HepG2 (cell line): ENCODE results near the gene LOXL3. TPM values are rescaled to one million over a fixed set of nuclear protein-coding genes. Genes with fewer than 3 reads are reported as not detected.

ENCODE experiments used
- DMAP1 ChIP-seq: IDR thresholded peaks from 2 replicates; pipeline ENCODE4 v1.6.1; 2016
- KLF16 ChIP-seq, 2 experiments: sonication (generic) in 1 of 2; formaldehyde crosslinking in 1 of 2; IDR thresholded peaks; 2 replicates each; pipeline versions ENCODE4 v1.6.1 to v1.8.0; 2016 to 2023; ENCODE audit warnings: missing genetic modification reagents in 2 of 2, missing compliant biosample characterization in 1 of 2
- NCOR1 ChIP-seq: fragments of 200-600 bp; sonication (generic); IDR thresholded peaks from 2 replicates; pipeline ENCODE4 v1.7.0; 2017; ENCODE audit warnings: antibody characterized with exemption, low read length, borderline replicate concordance
- PAWR ChIP-seq: sonication (generic); formaldehyde crosslinking; IDR thresholded peaks from 2 replicates; pipeline ENCODE4 v1.4.0; 2020; ENCODE audit warnings: missing genetic modification reagents, mild to moderate bottlenecking, borderline replicate concordance
- RAD51 ChIP-seq: fragments of 450-650 bp; IDR thresholded peaks from 2 replicates; pipeline ENCODE4 v1.6.1; 2016; ENCODE audit warnings: borderline replicate concordance
- SP140L ChIP-seq: sonication (generic); formaldehyde crosslinking; IDR thresholded peaks from 2 replicates; pipeline ENCODE4 v1.4.0; 2020; ENCODE audit warnings: missing genetic modification reagents, borderline replicate concordance
- ZFAT ChIP-seq: sonication (generic); formaldehyde crosslinking; conservative IDR thresholded peaks from 2 replicates; pipeline ENCODE4 v1.8.1; 2023; ENCODE audit warnings: missing genetic modification reagents, inconsistent platforms
- ZFP41 ChIP-seq: sonication (generic); formaldehyde crosslinking; IDR thresholded peaks from 2 replicates; pipeline ENCODE4 v1.4.0; 2020; ENCODE audit warnings: mild to moderate bottlenecking, missing genetic modification reagents, borderline replicate concordance
- ZFY ChIP-seq: sonication (generic); formaldehyde crosslinking; IDR thresholded peaks from 2 replicates; pipeline ENCODE4 v1.4.0; 2020; ENCODE audit warnings: missing genetic modification reagents
- ZNF557 ChIP-seq: sonication (generic); formaldehyde crosslinking; IDR thresholded peaks from 2 replicates; pipeline ENCODE4 v1.4.0; 2020; ENCODE audit warnings: missing genetic modification reagents
- ZNF773 ChIP-seq: sonication (generic); formaldehyde crosslinking; IDR thresholded peaks from 2 replicates; pipeline ENCODE4 v1.4.0; 2020; ENCODE audit warnings: missing genetic modification reagents, borderline replicate concordance
- ZNF850 ChIP-seq: sonication (generic); formaldehyde crosslinking; conservative IDR thresholded peaks from 2 replicates; pipeline ENCODE4 v1.9.0; 2021; ENCODE audit warnings: mild to moderate bottlenecking, missing genetic modification reagents
- polyA plus RNA-seq, 8 experiments: library from polyadenylated mRNA; depleted of rRNA in 3 of 8; stranded (reverse) in 7 of 8; unstranded in 1 of 8; fragments of >200 nt; fragmentation: Illumina TruSeq in 4 of 8; extraction: Trizol in 4 of 8; gene quantifications; 2 replicates each; pipeline versions ENCODE4 v1.2.1 to v1.2.3, GENCODE V29; 2011 to 2016; ENCODE audit warnings: low read depth in 4 of 8, missing spikeins in 1 of 8, mixed read lengths in 1 of 8; ENCODE audit not compliant: insufficient read depth in 1 of 8
- total RNA-seq, 5 experiments: library from RNA; depleted of rRNA; stranded (reverse); fragments of >200 nt; fragmentation: Illumina TruSeq; extraction: Trizol; gene quantifications; 2 replicates each; pipeline ENCODE4 v1.2.3, GENCODE V29; 2016; ENCODE audit warnings: low read depth in 1 of 5
- TF ChIP-seq, protein P1 (sequence below): sonication (generic); formaldehyde crosslinking; IDR thresholded peaks from 2 replicates; pipeline ENCODE4 v1.4.0; 2020; ENCODE audit warnings: missing genetic modification reagents, borderline replicate concordance
- TF ChIP-seq, protein P2 (sequence below): sonication (generic); formaldehyde crosslinking; IDR thresholded peaks from 2 replicates; pipeline ENCODE4 v1.4.0; 2020; ENCODE audit warnings: mild to moderate bottlenecking, missing genetic modification reagents
- TF ChIP-seq, protein P3 (sequence below): sonication (generic); formaldehyde crosslinking; IDR thresholded peaks from 2 replicates; pipeline ENCODE4 v1.5.0; 2020; ENCODE audit warnings: mild to moderate bottlenecking, missing genetic modification reagents
- TF ChIP-seq, protein P4 (sequence below): sonication (generic); formaldehyde crosslinking; IDR thresholded peaks from 2 replicates; pipeline ENCODE4 v1.4.0; 2020; ENCODE audit warnings: low read depth, mild to moderate bottlenecking, missing genetic modification reagents
- TF ChIP-seq, protein P5 (sequence below): sonication (generic); formaldehyde crosslinking; IDR thresholded peaks from 2 replicates; pipeline ENCODE4 v1.8.0; 2022; ENCODE audit warnings: missing genetic modification reagents, mild to moderate bottlenecking, moderate library complexity, borderline replicate concordance

LOXL3 gene
- total and polyA plus RNA-seq, 2 of the 13 experiments (the other 11 are each of a cell fraction or from before 2014, with no cell fraction given), result 0.55 to 6.5 TPM

DNA sequence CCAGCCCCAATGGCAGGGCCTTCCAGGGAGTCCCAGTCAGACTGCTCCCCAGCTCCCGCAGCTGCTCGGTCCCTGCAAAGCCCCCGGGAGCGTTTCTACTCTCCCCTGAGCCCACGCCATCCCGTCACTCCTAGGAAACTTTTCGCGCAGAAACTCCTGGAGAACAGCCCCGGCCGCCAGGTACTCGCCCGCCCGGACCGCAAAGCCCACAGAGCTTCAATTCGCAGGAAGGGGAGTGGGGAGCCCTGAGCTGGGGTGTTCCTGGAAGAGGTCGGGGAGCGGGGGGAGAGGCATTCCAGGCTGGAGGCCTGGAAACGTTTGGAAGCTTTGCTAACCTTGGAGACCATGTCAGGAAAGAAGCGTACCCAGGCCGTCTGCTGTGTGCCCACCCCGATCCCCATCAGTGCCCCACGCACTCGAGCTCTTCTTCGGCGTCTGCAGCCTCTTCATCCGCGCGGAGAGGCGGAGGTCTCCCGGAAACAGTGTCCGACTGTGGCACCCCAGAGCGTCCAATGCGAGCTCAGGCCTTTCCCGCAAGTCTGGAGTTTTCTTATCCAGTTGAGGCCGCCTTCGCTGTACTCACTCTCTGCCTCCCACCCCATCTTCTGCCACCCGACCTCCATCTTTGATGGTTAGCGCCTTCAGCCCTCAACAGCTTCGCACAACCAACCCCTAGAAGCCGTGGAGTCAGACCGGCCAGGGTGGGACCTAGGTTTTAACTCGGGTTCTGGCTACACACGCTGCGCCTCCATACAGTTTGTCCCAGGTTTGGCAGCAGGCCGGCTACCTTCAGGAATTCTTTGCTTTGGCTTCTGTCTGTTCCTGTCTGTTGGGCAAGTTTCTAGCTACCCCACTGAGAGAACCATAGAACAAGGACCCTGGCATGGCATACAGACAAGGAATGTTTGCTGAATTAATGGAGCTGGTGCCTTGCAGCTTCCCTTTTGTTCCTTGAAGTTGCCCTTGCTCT lies 50.0 kb downstream of the LOXL3 start (continued):
- TF ChIP-seq, protein P1, sequence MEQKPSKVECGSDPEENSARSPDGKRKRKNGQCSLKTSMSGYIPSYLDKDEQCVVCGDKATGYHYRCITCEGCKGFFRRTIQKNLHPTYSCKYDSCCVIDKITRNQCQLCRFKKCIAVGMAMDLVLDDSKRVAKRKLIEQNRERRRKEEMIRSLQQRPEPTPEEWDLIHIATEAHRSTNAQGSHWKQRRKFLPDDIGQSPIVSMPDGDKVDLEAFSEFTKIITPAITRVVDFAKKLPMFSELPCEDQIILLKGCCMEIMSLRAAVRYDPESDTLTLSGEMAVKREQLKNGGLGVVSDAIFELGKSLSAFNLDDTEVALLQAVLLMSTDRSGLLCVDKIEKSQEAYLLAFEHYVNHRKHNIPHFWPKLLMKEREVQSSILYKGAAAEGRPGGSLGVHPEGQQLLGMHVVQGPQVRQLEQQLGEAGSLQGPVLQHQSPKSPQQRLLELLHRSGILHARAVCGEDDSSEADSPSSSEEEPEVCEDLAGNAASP (CRISPR knock-in tag), result no peak
- TF ChIP-seq PAWR (CRISPR knock-in tag) (no peak), ZNF773 (no peak), ZNF557 (CRISPR knock-in tag) (0 out of 2 replicates have a peak, but pooled peaks have one; percentile 2), ZNF850 (CRISPR knock-in tag) (no peak), ZFP41 (CRISPR knock-in tag) (no peak), KLF16 (CRISPR knock-in tag; IDR thresholded peaks at IDR 0.05) (0 out of 4 replicates have a peak, but pooled peaks of 1 of the 2 experiments have one; percentile 10), SP140L (no peak), NCOR1 (no peak), RAD51 (no peak), DMAP1 (CRISPR knock-in tag) (0 out of 2 replicates have a peak, but pooled peaks have one; percentile 0), ZFY (CRISPR knock-in tag) (peak; percentile 5; the same call in 1 of the 2 replicates), ZFAT (CRISPR knock-in tag) (peak; percentile 27; the same call in 1 of the 2 replicates)
- TF ChIP-seq, protein P2, sequence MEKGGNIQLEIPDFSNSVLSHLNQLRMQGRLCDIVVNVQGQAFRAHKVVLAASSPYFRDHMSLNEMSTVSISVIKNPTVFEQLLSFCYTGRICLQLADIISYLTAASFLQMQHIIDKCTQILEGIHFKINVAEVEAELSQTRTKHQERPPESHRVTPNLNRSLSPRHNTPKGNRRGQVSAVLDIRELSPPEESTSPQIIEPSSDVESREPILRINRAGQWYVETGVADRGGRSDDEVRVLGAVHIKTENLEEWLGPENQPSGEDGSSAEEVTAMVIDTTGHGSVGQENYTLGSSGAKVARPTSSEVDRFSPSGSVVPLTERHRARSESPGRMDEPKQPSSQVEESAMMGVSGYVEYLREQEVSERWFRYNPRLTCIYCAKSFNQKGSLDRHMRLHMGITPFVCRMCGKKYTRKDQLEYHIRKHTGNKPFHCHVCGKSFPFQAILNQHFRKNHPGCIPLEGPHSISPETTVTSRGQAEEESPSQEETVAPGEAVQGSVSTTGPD, result no peak
- TF ChIP-seq, protein P3, sequence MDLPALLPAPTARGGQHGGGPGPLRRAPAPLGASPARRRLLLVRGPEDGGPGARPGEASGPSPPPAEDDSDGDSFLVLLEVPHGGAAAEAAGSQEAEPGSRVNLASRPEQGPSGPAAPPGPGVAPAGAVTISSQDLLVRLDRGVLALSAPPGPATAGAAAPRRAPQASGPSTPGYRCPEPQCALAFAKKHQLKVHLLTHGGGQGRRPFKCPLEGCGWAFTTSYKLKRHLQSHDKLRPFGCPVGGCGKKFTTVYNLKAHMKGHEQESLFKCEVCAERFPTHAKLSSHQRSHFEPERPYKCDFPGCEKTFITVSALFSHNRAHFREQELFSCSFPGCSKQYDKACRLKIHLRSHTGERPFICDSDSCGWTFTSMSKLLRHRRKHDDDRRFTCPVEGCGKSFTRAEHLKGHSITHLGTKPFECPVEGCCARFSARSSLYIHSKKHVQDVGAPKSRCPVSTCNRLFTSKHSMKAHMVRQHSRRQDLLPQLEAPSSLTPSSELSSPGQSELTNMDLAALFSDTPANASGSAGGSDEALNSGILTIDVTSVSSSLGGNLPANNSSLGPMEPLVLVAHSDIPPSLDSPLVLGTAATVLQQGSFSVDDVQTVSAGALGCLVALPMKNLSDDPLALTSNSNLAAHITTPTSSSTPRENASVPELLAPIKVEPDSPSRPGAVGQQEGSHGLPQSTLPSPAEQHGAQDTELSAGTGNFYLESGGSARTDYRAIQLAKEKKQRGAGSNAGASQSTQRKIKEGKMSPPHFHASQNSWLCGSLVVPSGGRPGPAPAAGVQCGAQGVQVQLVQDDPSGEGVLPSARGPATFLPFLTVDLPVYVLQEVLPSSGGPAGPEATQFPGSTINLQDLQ (CRISPR knock-in tag), result no peak; the same call in 1 of the 2 replicates
- TF ChIP-seq, protein P4, sequence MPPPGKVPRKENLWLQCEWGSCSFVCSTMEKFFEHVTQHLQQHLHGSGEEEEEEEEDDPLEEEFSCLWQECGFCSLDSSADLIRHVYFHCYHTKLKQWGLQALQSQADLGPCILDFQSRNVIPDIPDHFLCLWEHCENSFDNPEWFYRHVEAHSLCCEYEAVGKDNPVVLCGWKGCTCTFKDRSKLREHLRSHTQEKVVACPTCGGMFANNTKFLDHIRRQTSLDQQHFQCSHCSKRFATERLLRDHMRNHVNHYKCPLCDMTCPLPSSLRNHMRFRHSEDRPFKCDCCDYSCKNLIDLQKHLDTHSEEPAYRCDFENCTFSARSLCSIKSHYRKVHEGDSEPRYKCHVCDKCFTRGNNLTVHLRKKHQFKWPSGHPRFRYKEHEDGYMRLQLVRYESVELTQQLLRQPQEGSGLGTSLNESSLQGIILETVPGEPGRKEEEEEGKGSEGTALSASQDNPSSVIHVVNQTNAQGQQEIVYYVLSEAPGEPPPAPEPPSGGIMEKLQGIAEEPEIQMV (CRISPR knock-in tag), result no peak
- TF ChIP-seq, protein P5, sequence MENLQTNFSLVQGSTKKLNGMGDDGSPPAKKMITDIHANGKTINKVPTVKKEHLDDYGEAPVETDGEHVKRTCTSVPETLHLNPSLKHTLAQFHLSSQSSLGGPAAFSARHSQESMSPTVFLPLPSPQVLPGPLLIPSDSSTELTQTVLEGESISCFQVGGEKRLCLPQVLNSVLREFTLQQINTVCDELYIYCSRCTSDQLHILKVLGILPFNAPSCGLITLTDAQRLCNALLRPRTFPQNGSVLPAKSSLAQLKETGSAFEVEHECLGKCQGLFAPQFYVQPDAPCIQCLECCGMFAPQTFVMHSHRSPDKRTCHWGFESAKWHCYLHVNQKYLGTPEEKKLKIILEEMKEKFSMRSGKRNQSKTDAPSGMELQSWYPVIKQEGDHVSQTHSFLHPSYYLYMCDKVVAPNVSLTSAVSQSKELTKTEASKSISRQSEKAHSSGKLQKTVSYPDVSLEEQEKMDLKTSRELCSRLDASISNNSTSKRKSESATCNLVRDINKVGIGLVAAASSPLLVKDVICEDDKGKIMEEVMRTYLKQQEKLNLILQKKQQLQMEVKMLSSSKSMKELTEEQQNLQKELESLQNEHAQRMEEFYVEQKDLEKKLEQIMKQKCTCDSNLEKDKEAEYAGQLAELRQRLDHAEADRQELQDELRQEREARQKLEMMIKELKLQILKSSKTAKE, result 0 out of 2 replicates have a peak, but pooled peaks have one; percentile 2
